ENCODE data around the gene CD302. TPM values are rescaled to one million over a fixed set of nuclear protein-coding genes. Genes with fewer than 3 reads are reported as not detected.
"Not testable (repeated sequence)": the region's sequence is repeated elsewhere in the genome, so short reads cannot be mapped to it uniquely, and the experiment has no call there.

CD302 gene
- total and polyA plus RNA-seq, 2 of the 8 experiments (the other 6 are each of a cell fraction or from before 2014, with no cell fraction given) = 0.76 to 0.79 TPM

- not testable (repeated sequence) for H2BK5ac ChIP-seq (ENCODE audit: low read depth, low read length); H3K79me2 ChIP-seq (ENCODE audit: control insufficient read depth in 1 of 2, insufficient read depth in 2 of 2, low read length in 2 of 2); H2AK5ac ChIP-seq (ENCODE audit: low read depth, low read length); H2BK120ac ChIP-seq (replicated peaks; ENCODE audit: low read depth, low read length); H3K79me1 ChIP-seq (ENCODE audit: low read depth, low read length); H3K4me3 ChIP-seq (ENCODE audit: extremely low read depth in 1 of 4, insufficient read depth in 2 of 4, low read depth in 3 of 4, low read length in 4 of 4); DNase-seq (ENCODE audit: low read depth in 1 of 2, low spot score in 2 of 2); H3K23ac ChIP-seq (ENCODE audit: insufficient read length); H4K5ac ChIP-seq (ENCODE audit: insufficient read length, low read depth, low read length); H4K20me1 ChIP-seq (replicated peaks in 1 of 2; ENCODE audit: control insufficient read depth in 1 of 2, insufficient read depth in 2 of 2, low read length in 2 of 2); H3K9me3 ChIP-seq (ENCODE audit: insufficient read depth in 2 of 2, low read depth in 1 of 2, low read length in 1 of 2); H3K4me1 ChIP-seq (replicated peaks in 1 of 4; ENCODE audit: control insufficient read depth in 3 of 4, insufficient read depth in 4 of 4, low read length in 3 of 4); H4K8ac ChIP-seq (ENCODE audit: extremely low read depth, insufficient read depth, low read length); H3K27me3 ChIP-seq (replicated peaks in 1 of 4; ENCODE audit: control insufficient read depth in 3 of 4, extremely low read depth in 1 of 4, insufficient read depth in 3 of 4, low read length in 3 of 4); H2AFZ ChIP-seq (ENCODE audit: low read length); H2BK15ac ChIP-seq (ENCODE audit: low read length); H3K4ac ChIP-seq (replicated peaks; ENCODE audit: insufficient read length, low read depth, low read length); H3K18ac ChIP-seq (ENCODE audit: extremely low read depth, low read length); H3K27ac ChIP-seq (ENCODE audit: low read depth, low read length); H2BK20ac ChIP-seq (ENCODE audit: low read length); H3K14ac ChIP-seq (ENCODE audit: insufficient read length); H3K9ac ChIP-seq (replicated peaks in 1 of 4; ENCODE audit: extremely low read depth in 1 of 4, low read depth in 3 of 4, low read length in 3 of 4); H3K23me2 ChIP-seq (ENCODE audit: low read depth, low read length); H3K36me3 ChIP-seq (ENCODE audit: control insufficient read depth in 2 of 4, insufficient read depth in 4 of 4, low read length in 3 of 4); FAIRE-seq; H3K4me2 ChIP-seq (ENCODE audit: insufficient read depth in 1 of 2, low read depth in 2 of 2, low read length in 2 of 2); H4K91ac ChIP-seq (replicated peaks; ENCODE audit: insufficient read length, low read length); H2BK12ac ChIP-seq (ENCODE audit: low read depth, low read length); H3K56ac ChIP-seq (replicated peaks; ENCODE audit: insufficient read length, low read depth, low read length)
- ChIA-PET CTCF (ENCODE audit: partially characterized antibody) (interaction anchor here (0.6 to 1.4 kb wide), 5 partner anchors 15 to 145 kb away, joined by 3 to 4 read pairs (median 3); no protein-coding TSS in a partner anchor), POLR2A (ENCODE audit: partially characterized antibody) (interaction anchor here (0.6 kb wide), 1 partner anchor 15 kb away, joined by 3 read pairs; no protein-coding TSS in a partner anchor)
- WGBS, 2 experiments (ENCODE audit: extremely low coverage in 1 of 2, insufficient coverage in 1 of 2, insufficient read length in 1 of 2, insufficient replicate concordance in 2 of 2, low coverage in 1 of 2, low lambda C conversion rate in 2 of 2, missing lambda C conversion rate in 1 of 2) = 75% methylated on average over 4 of the region's 4 CpGs; no CpG with 5 or more reads in 1 of the 2 experiments
Measured at GRCh38 chr2:159822478-159822833, 24.4 kb upstream of the CD302 start.

- not testable (repeated sequence) for H3K56ac ChIP-seq (replicated peaks; ENCODE audit: insufficient read length, low read depth, low read length); H4K91ac ChIP-seq (replicated peaks; ENCODE audit: insufficient read length, low read length); H2BK120ac ChIP-seq (replicated peaks; ENCODE audit: low read depth, low read length); H3K4ac ChIP-seq (replicated peaks; ENCODE audit: insufficient read length, low read depth, low read length); H2AK5ac ChIP-seq (ENCODE audit: low read depth, low read length); H3K36me3 ChIP-seq (ENCODE audit: control insufficient read depth in 2 of 4, insufficient read depth in 4 of 4, low read length in 3 of 4); H3K4me2 ChIP-seq (ENCODE audit: insufficient read depth in 1 of 2, low read depth in 2 of 2, low read length in 2 of 2); H2BK12ac ChIP-seq (ENCODE audit: low read depth, low read length); H3K9ac ChIP-seq (replicated peaks in 1 of 4; ENCODE audit: extremely low read depth in 1 of 4, low read depth in 3 of 4, low read length in 3 of 4); H2AFZ ChIP-seq (ENCODE audit: low read length); H4K8ac ChIP-seq (ENCODE audit: extremely low read depth, insufficient read depth, low read length); H3K79me1 ChIP-seq (ENCODE audit: low read depth, low read length); H3K27ac ChIP-seq (ENCODE audit: low read depth, low read length); H4K5ac ChIP-seq (ENCODE audit: insufficient read length, low read depth, low read length); H2BK15ac ChIP-seq (ENCODE audit: low read length); FAIRE-seq; H4K20me1 ChIP-seq (replicated peaks in 1 of 2; ENCODE audit: control insufficient read depth in 1 of 2, insufficient read depth in 2 of 2, low read length in 2 of 2); H3K23ac ChIP-seq (ENCODE audit: insufficient read length); H3K79me2 ChIP-seq (ENCODE audit: control insufficient read depth in 1 of 2, insufficient read depth in 2 of 2, low read length in 2 of 2); H3K4me1 ChIP-seq (replicated peaks in 1 of 4; ENCODE audit: control insufficient read depth in 3 of 4, insufficient read depth in 4 of 4, low read length in 3 of 4); H3K18ac ChIP-seq (ENCODE audit: extremely low read depth, low read length); H3K4me3 ChIP-seq (ENCODE audit: extremely low read depth in 1 of 4, insufficient read depth in 2 of 4, low read depth in 3 of 4, low read length in 4 of 4); H3K27me3 ChIP-seq (replicated peaks in 1 of 4; ENCODE audit: control insufficient read depth in 3 of 4, extremely low read depth in 1 of 4, insufficient read depth in 3 of 4, low read length in 3 of 4); DNase-seq (ENCODE audit: low read depth in 1 of 2, low spot score in 2 of 2); H2BK5ac ChIP-seq (ENCODE audit: low read depth, low read length); H3K23me2 ChIP-seq (ENCODE audit: low read depth, low read length); H2BK20ac ChIP-seq (ENCODE audit: low read length); H3K9me3 ChIP-seq (ENCODE audit: insufficient read depth in 2 of 2, low read depth in 1 of 2, low read length in 1 of 2); H3K14ac ChIP-seq (ENCODE audit: insufficient read length)
- 86% methylated on average over 10 of the region's 11 CpGs; no CpG with 5 or more reads in 1 of the 2 experiments for WGBS, 2 experiments (ENCODE audit: extremely low coverage in 1 of 2, insufficient coverage in 1 of 2, insufficient read length in 1 of 2, insufficient replicate concordance in 2 of 2, low coverage in 1 of 2, low lambda C conversion rate in 2 of 2, missing lambda C conversion rate in 1 of 2)
- POLR2A ChIA-PET (ENCODE audit: partially characterized antibody) = interaction anchor here (0.6 kb wide), 1 partner anchor 16 kb away, joined by 3 read pairs; no protein-coding TSS in a partner anchor
- CTCF ChIA-PET (ENCODE audit: partially characterized antibody) = interaction anchor here (1.0 to 1.2 kb wide), 3 partner anchors 13 to 146 kb away, joined by 3 to 4 read pairs (median 3); no protein-coding TSS in a partner anchor
Measured at GRCh38 chr2:159821775-159822477, 23.9 kb upstream of the CD302 start.
